ENCODE results near the gene AFG3L2.

DNA sequence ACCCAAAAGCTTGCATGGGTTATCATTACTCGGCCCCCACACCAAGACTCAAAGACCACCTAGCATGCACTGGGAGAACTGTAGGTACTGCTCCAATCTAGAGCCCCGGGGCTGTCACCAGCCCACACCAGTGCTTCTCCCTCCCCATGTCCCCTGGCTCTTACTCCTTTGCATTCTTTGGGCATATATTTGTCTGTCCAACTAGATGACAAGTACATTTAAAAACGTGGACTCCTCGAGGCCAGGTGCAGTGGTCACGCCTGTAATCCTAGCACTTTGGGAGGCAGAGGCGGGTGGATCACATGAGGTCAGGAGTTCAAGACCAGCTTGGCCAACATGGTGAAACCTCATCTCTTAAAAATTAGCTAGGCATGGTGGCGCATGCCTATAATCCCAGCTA, 7.8 kb downstream of the AFG3L2 start:
- no peak for TF ChIP-seq CTCF (conservative IDR thresholded peaks at IDR 0.05; ENCODE audit: low read depth in 2 of 2)
- TF ChIP-seq EZH2 (IDR thresholded peaks at IDR 0.05; ENCODE audit: low read depth, unreplicated experiment), result no peak
- TF ChIP-seq POLR2AphosphoS5 (IDR thresholded peaks at IDR 0.05; ENCODE audit: low read depth), result no peak
- no peak for TF ChIP-seq REST (IDR thresholded peaks at IDR 0.05; ENCODE audit: unreplicated experiment)
- TF ChIP-seq CREB1 (CRISPR knock-in tag; IDR thresholded peaks at IDR 0.05; ENCODE audit: low read depth), result no peak
- no peak for TF ChIP-seq JUNB (IDR thresholded peaks at IDR 0.05; ENCODE audit: unreplicated experiment)
- TF ChIP-seq ETS1 (IDR thresholded peaks at IDR 0.05), result no peak
- TF ChIP-seq EZH2phosphoT487 (IDR thresholded peaks at IDR 0.05; ENCODE audit: unreplicated experiment), result no peak
